Endothelial cell of umbilical vein (primary cell): ENCODE measurements around the gene CDH9. TPM values are rescaled to one million over a fixed set of nuclear protein-coding genes. Genes with fewer than 3 reads are reported as not detected.

Experiments used
- BruUV-seq: library from RNA; stranded (reverse); fragments of 400-500 nt; replicated peaks from 2 replicates; lab custom pipeline; 2021; lab: Mats Ljungman, UMichigan
- CTCF ChIA-PET: fragments of 300-600, 350-600 bp; sonication (Branson Sonifier 250); formaldehyde crosslinking; loops from one replicate; lab custom pipeline; 2021; ENCODE audit warnings: antibody characterized with exemption, inconsistent platforms; lab: Charles Lee
- POLR2A ChIA-PET: fragments of 300-600, 350-600 bp; sonication (Branson Sonifier 250); formaldehyde crosslinking; loops from one replicate; lab custom pipeline; 2021; ENCODE audit warnings: antibody characterized with exemption, inconsistent platforms; lab: Charles Lee
- DNase-seq: peaks from one replicate; pipeline ENCODE4 v3.0.0-alpha.2; 2011; ENCODE audit warnings: low read depth, low spot score
- FAIRE-seq: peaks from 2 replicates; lab custom pipeline; 2011; peaks lifted over from hg19 to GRCh38; lab: Jason Lieb, UNC
- H2AFZ ChIP-seq: 2 replicates; pipeline ENCODE4 v1.6.0; 2012; ENCODE audit warnings: low read depth, low read length, control low read depth, inconsistent platforms
- H3K27ac ChIP-seq: 2 replicates; pipeline ENCODE4 v1.5.1; 2011; ENCODE audit warnings: low read depth, mild to moderate bottlenecking, control low read depth, low read length, moderate library complexity; ENCODE audit not compliant: insufficient read depth
- H3K27me3 ChIP-seq, 2 experiments: 2 replicates each; pipeline versions ENCODE4 v1.6.0 to v1.6.1; 2011; ENCODE audit warnings: low read length in 2 of 2, mixed read lengths in 1 of 2; ENCODE audit not compliant: control insufficient read depth in 2 of 2, insufficient read depth in 2 of 2
- H3K36me3 ChIP-seq, 2 experiments: 2 replicates in 1 of 2; 3 replicates in 1 of 2; pipeline ENCODE4 v1.5.1; 2011; ENCODE audit warnings: low read length in 2 of 2, mild to moderate bottlenecking in 1 of 2, moderate library complexity in 1 of 2; ENCODE audit not compliant: control insufficient read depth in 2 of 2, insufficient read depth in 2 of 2; ENCODE audit errors: extremely low read depth in 1 of 2
- H3K4me1 ChIP-seq: 3 replicates; pipeline ENCODE4 v1.5.1; 2011; ENCODE audit warnings: mild to moderate bottlenecking, low read length; ENCODE audit not compliant: control insufficient read depth, insufficient read depth; ENCODE audit errors: extremely low read depth
- H3K4me2 ChIP-seq: 2 replicates; pipeline ENCODE4 v1.6.1; 2011; ENCODE audit warnings: low read length, control low read depth, mixed read lengths; ENCODE audit not compliant: insufficient read depth
- H3K4me3 ChIP-seq, 3 experiments: fragments of 200-600 bp in 1 of 3; sonication (generic), shearing (Covaris generic) in 1 of 3; replicated peaks in 1 of 3; 2 replicates each; pipeline ENCODE4 v1.5.1; 2011 to 2016; ENCODE audit warnings: control low read depth in 3 of 3, low read length in 3 of 3, mild to moderate bottlenecking in 2 of 3, inconsistent platforms in 1 of 3, low read depth in 1 of 3, moderate library complexity in 1 of 3; ENCODE audit not compliant: insufficient read depth in 1 of 3
- H3K79me2 ChIP-seq: 2 replicates; pipeline ENCODE4 v1.6.0; 2012; ENCODE audit warnings: low read length, inconsistent platforms; ENCODE audit not compliant: control insufficient read depth, insufficient read depth
- H3K9ac ChIP-seq: replicated peaks from 2 replicates; pipeline ENCODE3; 2011; ENCODE audit warnings: low read length, control low read depth; ENCODE audit not compliant: insufficient read depth; ENCODE audit errors: extremely low read depth
- H3K9me1 ChIP-seq: replicated peaks from 3 replicates; pipeline ENCODE4 v1.6.0; 2011; ENCODE audit warnings: mild to moderate bottlenecking, low read length; ENCODE audit not compliant: control insufficient read depth, insufficient read depth; ENCODE audit errors: extremely low read depth
- H3K9me3 ChIP-seq: replicated peaks from 2 replicates; pipeline ENCODE4 v1.5.1; 2012; ENCODE audit warnings: low read length, inconsistent platforms; ENCODE audit not compliant: control insufficient read depth, insufficient read depth
- H4K20me1 ChIP-seq: replicated peaks from 2 replicates; pipeline ENCODE3; 2011; ENCODE audit warnings: mild to moderate bottlenecking, low read length; ENCODE audit not compliant: control insufficient read depth, insufficient read depth; ENCODE audit errors: extremely low read depth
- EZH2 ChIP-seq: IDR thresholded peaks from 2 replicates; pipeline ENCODE4 v1.6.1; 2012; ENCODE audit warnings: borderline replicate concordance, low read depth, mild to moderate bottlenecking, moderate library complexity, low read length, inconsistent platforms; ENCODE audit not compliant: severe bottlenecking
- FOS ChIP-seq: IDR thresholded peaks from 2 replicates; pipeline ENCODE4 v1.6.1; 2011; ENCODE audit warnings: mild to moderate bottlenecking, low read length, moderate library complexity, borderline replicate concordance; ENCODE audit not compliant: insufficient read depth
- GATA2 ChIP-seq: IDR thresholded peaks from 2 replicates; pipeline ENCODE4 v1.7.0; 2011; ENCODE audit warnings: low read depth, mild to moderate bottlenecking, moderate library complexity, mixed read lengths, low read length; ENCODE audit not compliant: insufficient read length, insufficient read depth
- JUN ChIP-seq: IDR thresholded peaks from 2 replicates; pipeline ENCODE4 v1.6.1; 2011; ENCODE audit warnings: borderline replicate concordance, low read depth; ENCODE audit not compliant: insufficient read length, insufficient read depth
- MAX ChIP-seq: IDR thresholded peaks from 2 replicates; pipeline ENCODE4 v1.6.1; 2011; ENCODE audit not compliant: insufficient read depth, insufficient read length
- MYC ChIP-seq: IDR thresholded peaks from one replicate; pipeline ENCODE4 v1.6.1; 2011; ENCODE audit warnings: mild to moderate bottlenecking, low read depth, low read length
- dilution Hi-C: fragments of 300-500 bp; cut with MboI; formaldehyde crosslinking; loops from one replicate; pipeline ENCODE4 v1.15.0; 2019; ENCODE audit warnings: low sequenced_read_pairs; ENCODE audit not compliant: extremely low pct_ligation_motif_present
- intact Hi-C: fragments of 100-400 bp; cut with micrococcal nuclease; formaldehyde crosslinking; loops from one replicate; pipeline ENCODE4 v1.10.0; 2022
- polyA plus RNA-seq, 4 experiments: library from polyadenylated mRNA; depleted of rRNA in 3 of 4; stranded (reverse) in 3 of 4; unstranded in 1 of 4; fragments of >200 nt; gene quantifications; 2 replicates each; pipeline versions ENCODE4 v1.2.1 to v1.2.3, GENCODE V29; 2011 to 2012; ENCODE audit warnings: missing spikeins in 1 of 4
- total RNA-seq: library from RNA; stranded (reverse); gene quantifications from 2 replicates; pipeline ENCODE4 v1.2.3, GENCODE V29; 2021

Gene CDH9
- total and polyA plus RNA-seq, 2 donors (not counting 3 experiments of a cell fraction or from before 2014, with no cell fraction given): not detected

GRCh38 chr5:27007121-27007520 lies 31.3 kb downstream of the CDH9 start:
- no peak for TF ChIP-seq EZH2
- H3K4me1 ChIP-seq: no peaks in the 10 kb centered on the region
- no peaks in the 10 kb centered on the region for H3K27me3 ChIP-seq
- H3K27ac ChIP-seq: no peak overlapping the region
- FAIRE-seq: no peak
- H3K36me3 ChIP-seq: no peaks in the 10 kb centered on the region
- H3K9me1 ChIP-seq: no peaks in the 10 kb centered on the region
- DNase-seq: no peak
- POLR2A ChIA-PET: no interaction called here
- H3K9me3 ChIP-seq: peaks cover 4% of the 10 kb centered on the region
- H3K9ac ChIP-seq: no peak overlapping the region
- H4K20me1 ChIP-seq: no peaks in the 10 kb centered on the region
- CTCF ChIA-PET: no interaction called here
- no peak overlapping the region for H3K4me3 ChIP-seq
- BruUV-seq: no TSS peak
- H3K4me2 ChIP-seq: no peak overlapping the region
- intact Hi-C loops (no loop called here), dilution Hi-C loops (no loop called here)
- no peak overlapping the region for H2AFZ ChIP-seq
- no peaks in the 10 kb centered on the region for H3K79me2 ChIP-seq

DNA sequence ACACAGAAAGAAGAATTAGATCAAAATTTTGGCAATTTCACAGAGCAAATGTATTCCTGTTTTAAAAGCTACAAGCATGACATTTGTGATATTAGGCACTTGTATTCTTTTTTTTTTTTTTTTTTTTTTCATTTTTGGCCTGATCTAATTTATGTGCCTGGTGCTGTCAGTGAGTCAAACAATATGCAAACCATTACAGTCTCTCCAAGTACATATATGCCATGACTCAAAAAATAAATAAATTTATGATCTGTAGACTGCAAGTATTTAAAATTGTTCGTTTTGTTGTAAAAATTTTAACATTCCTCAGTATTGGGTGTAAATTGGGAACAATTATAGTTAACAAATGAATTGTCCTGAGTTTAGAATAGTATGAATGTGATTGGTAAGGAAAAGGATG lies 51.4 kb downstream of the CDH9 start:
- intact Hi-C loops (no loop called here), dilution Hi-C loops (no loop called here)
- H3K4me2 ChIP-seq: no peak overlapping the region
- BruUV-seq: no TSS peak
- TF ChIP-seq JUN (no peak), EZH2 (no peak), GATA2 (no peak), MAX (no peak), FOS (no peak), MYC (no peak)
- FAIRE-seq (no peak), DNase-seq (no peak)
- ChIA-PET CTCF (no interaction called here), POLR2A (no interaction called here)
- H4K20me1 ChIP-seq: no peaks in the 10 kb centered on the region
- H3K9me3 ChIP-seq: peaks cover 2% of the 10 kb centered on the region
- no peak overlapping the region for H3K9ac ChIP-seq
- H3K36me3 ChIP-seq: no peaks in the 10 kb centered on the region
- H3K4me3 ChIP-seq: no peak overlapping the region
- H3K27ac ChIP-seq: no peak overlapping the region
- no peaks in the 10 kb centered on the region for H3K9me1 ChIP-seq
- no peaks in the 10 kb centered on the region for H3K4me1 ChIP-seq
- H3K27me3 ChIP-seq: no peaks in the 10 kb centered on the region
- no peaks in the 10 kb centered on the region for H3K79me2 ChIP-seq
- no peak overlapping the region for H2AFZ ChIP-seq
